HEK293 (cell line): ENCODE results near the gene SLC18A2.

Source experiments
- EGR2 ChIP-seq: fragments of 450-650 bp; formaldehyde crosslinking; IDR thresholded peaks from 2 replicates; pipeline ENCODE4 v1.5.1; 2016; ENCODE audit warnings: low read depth, missing biosample characterization, missing genetic modification characterization
- GLI4 ChIP-seq: fragments of 450-650 bp; formaldehyde crosslinking; IDR thresholded peaks from 2 replicates; pipeline ENCODE4 v1.5.1; 2016; ENCODE audit warnings: missing biosample characterization, missing genetic modification characterization
- GLIS1 ChIP-seq: fragments of 450-650 bp; formaldehyde crosslinking; IDR thresholded peaks from 2 replicates; pipeline ENCODE4 v1.5.1; 2016; ENCODE audit warnings: missing biosample characterization, missing genetic modification characterization
- IKZF3 ChIP-seq: fragments of 450-650 bp; IDR thresholded peaks from 2 replicates; pipeline ENCODE4 v1.5.0; 2018; ENCODE audit warnings: missing biosample characterization, mild to moderate bottlenecking, missing genetic modification characterization, moderate library complexity
- KLF10 ChIP-seq: fragments of 450-650 bp; IDR thresholded peaks from 2 replicates; pipeline ENCODE4 v1.5.1; 2018; ENCODE audit warnings: missing biosample characterization, mild to moderate bottlenecking, missing genetic modification characterization
- MZF1 ChIP-seq: fragments of 450-650 bp; formaldehyde crosslinking; IDR thresholded peaks from 2 replicates; pipeline ENCODE4 v1.5.1; 2017; ENCODE audit warnings: missing biosample characterization, missing genetic modification characterization, borderline replicate concordance
- PRDM4 ChIP-seq: fragments of 450-650 bp; formaldehyde crosslinking; IDR thresholded peaks from 2 replicates; pipeline ENCODE4 v1.5.1; 2017; ENCODE audit warnings: missing biosample characterization, missing genetic modification characterization
- PRDM6 ChIP-seq: fragments of 450-650 bp; formaldehyde crosslinking; IDR thresholded peaks from 2 replicates; pipeline ENCODE4 v1.5.1; 2017; ENCODE audit warnings: missing biosample characterization, missing genetic modification characterization
- RBAK ChIP-seq: fragments of 450-650 bp; formaldehyde crosslinking; IDR thresholded peaks from 2 replicates; pipeline ENCODE4 v1.5.1; 2016; ENCODE audit warnings: missing biosample characterization, missing genetic modification characterization
- SP7 ChIP-seq: fragments of 450-650 bp; formaldehyde crosslinking; IDR thresholded peaks from 2 replicates; pipeline ENCODE4 v1.5.1; 2016; ENCODE audit warnings: missing biosample characterization, missing genetic modification characterization
- WT1 ChIP-seq: fragments of 450-650 bp; formaldehyde crosslinking; IDR thresholded peaks from 2 replicates; pipeline ENCODE4 v1.5.1; 2016; ENCODE audit warnings: missing biosample characterization, missing genetic modification characterization
- YY1 ChIP-seq: fragments of 450-650 bp; formaldehyde crosslinking; IDR thresholded peaks from 2 replicates; pipeline ENCODE4 v1.5.1; 2018; ENCODE audit warnings: missing biosample characterization, missing genetic modification characterization
- ZBTB8A ChIP-seq: fragments of 450-650 bp; formaldehyde crosslinking; IDR thresholded peaks from 2 replicates; pipeline ENCODE4 v1.5.1; 2016; ENCODE audit warnings: missing biosample characterization, missing genetic modification characterization
- ZEB2 ChIP-seq: fragments of 450-650 bp; formaldehyde crosslinking; IDR thresholded peaks from 2 replicates; pipeline ENCODE4 v1.5.1; 2016; ENCODE audit warnings: missing biosample characterization, missing genetic modification characterization
- ZFP69B ChIP-seq: fragments of 450-650 bp; formaldehyde crosslinking; IDR thresholded peaks from 2 replicates; pipeline ENCODE4 v1.5.1; 2016; ENCODE audit warnings: missing biosample characterization, missing genetic modification characterization
- ZNF146 ChIP-seq: fragments of 450-650 bp; formaldehyde crosslinking; IDR thresholded peaks from 2 replicates; pipeline ENCODE4 v1.5.1; 2016; ENCODE audit warnings: missing biosample characterization, missing genetic modification characterization
- ZNF169 ChIP-seq: fragments of 450-650 bp; formaldehyde crosslinking; IDR thresholded peaks from 2 replicates; pipeline ENCODE4 v1.5.1; 2016; ENCODE audit warnings: missing biosample characterization, missing genetic modification characterization
- ZNF18 ChIP-seq: fragments of 450-650 bp; formaldehyde crosslinking; IDR thresholded peaks from 2 replicates; pipeline ENCODE4 v1.5.1; 2016; ENCODE audit warnings: missing biosample characterization, missing genetic modification characterization
- ZNF362 ChIP-seq: fragments of 450-650 bp; formaldehyde crosslinking; IDR thresholded peaks from 2 replicates; pipeline ENCODE4 v1.5.1; 2016; ENCODE audit warnings: missing biosample characterization, missing genetic modification characterization
- ZNF366 ChIP-seq: fragments of 450-650 bp; formaldehyde crosslinking; conservative IDR thresholded peaks from 2 replicates; pipeline ENCODE4 v1.5.1; 2016; ENCODE audit warnings: missing biosample characterization, missing genetic modification characterization
- ZNF416 ChIP-seq: fragments of 450-650 bp; formaldehyde crosslinking; IDR thresholded peaks from 2 replicates; pipeline ENCODE4 v1.5.1; 2016; ENCODE audit warnings: missing biosample characterization, missing genetic modification characterization
- ZNF473 ChIP-seq: fragments of 450-650 bp; formaldehyde crosslinking; IDR thresholded peaks from 2 replicates; pipeline ENCODE4 v1.5.1; 2017; ENCODE audit warnings: missing biosample characterization, missing genetic modification characterization
- ZNF521 ChIP-seq: fragments of 450-650 bp; formaldehyde crosslinking; IDR thresholded peaks from 2 replicates; pipeline ENCODE4 v1.5.1; 2017; ENCODE audit warnings: missing biosample characterization, mild to moderate bottlenecking, missing genetic modification characterization
- ZNF555 ChIP-seq: fragments of 450-650 bp; formaldehyde crosslinking; conservative IDR thresholded peaks from 2 replicates; pipeline ENCODE4 v1.5.1; 2017; ENCODE audit warnings: missing biosample characterization, mild to moderate bottlenecking, missing genetic modification characterization, inconsistent platforms
- ZNF560 ChIP-seq: fragments of 450-650 bp; formaldehyde crosslinking; IDR thresholded peaks from 2 replicates; pipeline ENCODE4 v1.5.1; 2017; ENCODE audit warnings: missing biosample characterization, missing genetic modification characterization, borderline replicate concordance
- ZNF580 ChIP-seq: fragments of 450-650 bp; formaldehyde crosslinking; IDR thresholded peaks from 2 replicates; pipeline ENCODE4 v1.5.1; 2016; ENCODE audit warnings: missing biosample characterization, missing genetic modification characterization
- ZNF654 ChIP-seq: fragments of 450-650 bp; formaldehyde crosslinking; IDR thresholded peaks from 2 replicates; pipeline ENCODE4 v1.5.1; 2016; ENCODE audit warnings: low read depth, missing biosample characterization, missing genetic modification characterization
- ZNF692 ChIP-seq: fragments of 450-650 bp; formaldehyde crosslinking; IDR thresholded peaks from 2 replicates; pipeline ENCODE4 v1.5.1; 2016; ENCODE audit warnings: missing biosample characterization, missing genetic modification characterization
- ZNF747 ChIP-seq: fragments of 450-650 bp; formaldehyde crosslinking; IDR thresholded peaks from 2 replicates; pipeline ENCODE4 v1.5.1; 2016; ENCODE audit warnings: missing biosample characterization, missing genetic modification characterization
- ZNF76 ChIP-seq: fragments of 450-650 bp; formaldehyde crosslinking; IDR thresholded peaks from 2 replicates; pipeline ENCODE4; 2016; ENCODE audit warnings: low read depth, missing biosample characterization, missing genetic modification characterization, borderline replicate concordance
- ZNF785 ChIP-seq: fragments of 450-650 bp; formaldehyde crosslinking; IDR thresholded peaks from 2 replicates; pipeline ENCODE4 v1.5.1; 2016; ENCODE audit warnings: missing biosample characterization, missing genetic modification characterization
- ZNF843 ChIP-seq: fragments of 450-650 bp; formaldehyde crosslinking; IDR thresholded peaks from 2 replicates; pipeline ENCODE4 v1.5.1; 2016; ENCODE audit warnings: missing biosample characterization, missing genetic modification characterization
- ZSCAN30 ChIP-seq: fragments of 450-650 bp; IDR thresholded peaks from 2 replicates; pipeline ENCODE4 v1.5.1; 2018; ENCODE audit warnings: missing biosample characterization, mild to moderate bottlenecking, missing genetic modification characterization, moderate library complexity

Gene SLC18A2

GRCh38 chr10:117216611-117217195 is 24.2 kb upstream of the SLC18A2 start (continued):
- TF ChIP-seq ZNF555 (tag by site-specific recombination) (no peak), ZNF473 (no peak), PRDM4 (tag by site-specific recombination) (no peak), ZNF169 (no peak), ZNF785 (tag by site-specific recombination) (no peak), ZNF580 (tag by site-specific recombination) (0 out of 2 replicates have a peak, but pooled peaks have one; percentile 62), ZNF521 (tag by site-specific recombination) (no peak), WT1 (tag by site-specific recombination) (no peak), ZNF560 (tag by site-specific recombination) (no peak), MZF1 (tag by site-specific recombination) (0 out of 2 replicates have a peak, but pooled peaks have one; percentile 23), ZNF747 (no peak), ZNF76 (tag by site-specific recombination) (peak; percentile 42; the same call in 1 of the 2 replicates), GLIS1 (tag by site-specific recombination) (peak; percentile 53; the same call in 1 of the 2 replicates), ZNF362 (tag by site-specific recombination) (0 out of 2 replicates have a peak, but pooled peaks have one; percentile 22), KLF10 (tag by site-specific recombination) (no peak; the same call in 1 of the 2 replicates), ZNF18 (tag by site-specific recombination) (no peak; the same call in 1 of the 2 replicates), ZNF843 (tag by site-specific recombination) (peak; percentile 68; the same call in 1 of the 2 replicates), EGR2 (0 out of 2 replicates have a peak, but pooled peaks have one; percentile 28), PRDM6 (tag by site-specific recombination) (no peak), ZNF692 (tag by site-specific recombination) (peak; percentile 80), YY1 (tag by site-specific recombination) (peak; percentile 39; the same call in 1 of the 2 replicates), ZNF416 (tag by site-specific recombination) (no peak), ZEB2 (tag by site-specific recombination) (peak; percentile 82), ZFP69B (tag by site-specific recombination) (peak; percentile 60; the same call in 1 of the 2 replicates), ZSCAN30 (tag by site-specific recombination) (peak; percentile 80), ZNF146 (tag by site-specific recombination) (0 out of 2 replicates have a peak, but pooled peaks have one; percentile 26), ZBTB8A (tag by site-specific recombination) (0 out of 2 replicates have a peak, but pooled peaks have one; percentile 35), ZNF366 (tag by site-specific recombination) (no peak), IKZF3 (tag by site-specific recombination) (peak; percentile 88), GLI4 (tag by site-specific recombination) (no peak), ZNF654 (peak; percentile 66), RBAK (tag by site-specific recombination) (no peak), SP7 (tag by site-specific recombination) (peak; percentile 73)
